Vagina (tissue), 2 donors: Measurements from ENCODE around the gene CLPTM1L.

ENCODE experiments used
- POLR2AphosphoS5 ChIP-seq, 2 donors: sonication (generic); formaldehyde crosslinking; IDR thresholded peaks; one replicate each; pipeline ENCODE4 v1.9.0; 2017; ENCODE audit warnings: antibody characterized with exemption in 2 of 2, mild to moderate bottlenecking in 2 of 2, low read depth in 1 of 2; ENCODE audit not compliant: insufficient read depth in 1 of 2
- TF ChIP-seq, protein P1 (sequence below), 3 experiments: fragments of 450-650 bp in 2 of 3; fragments of 200-600 bp in 1 of 3; sonication (generic) in 1 of 3; IDR thresholded peaks; one replicate each; pipeline ENCODE4 v1.5.1; 2017 to 2019; ENCODE audit warnings: antibody characterized with exemption in 3 of 3, mild to moderate bottlenecking in 2 of 3, moderate library complexity in 2 of 3

DNA sequence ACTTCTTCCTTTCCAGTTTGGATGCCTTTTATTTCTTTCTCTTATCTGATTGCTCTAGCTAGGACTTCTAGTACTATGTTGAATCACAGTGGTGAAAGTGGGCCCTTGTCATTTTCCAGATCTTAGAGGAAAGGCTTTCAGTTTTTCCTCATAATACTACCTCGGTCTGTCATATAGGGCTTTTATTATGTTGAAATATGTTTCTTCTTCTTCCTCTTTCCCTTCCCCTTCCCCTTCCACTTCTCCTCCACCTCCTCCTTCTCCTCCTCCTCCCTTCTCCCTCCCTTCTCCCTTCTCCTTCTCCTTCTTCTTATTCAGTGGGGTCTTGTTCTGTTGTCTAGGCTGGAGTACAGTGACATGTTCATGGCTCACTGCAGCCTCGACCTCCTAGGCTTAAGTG is 40.9 kb downstream of the CLPTM1L start:
- TF ChIP-seq POLR2AphosphoS5 (IDR thresholded peaks at IDR 0.05; ENCODE audit: insufficient read depth in 1 of 2, low read depth in 1 of 2) = no peak
- TF ChIP-seq, protein P1, sequence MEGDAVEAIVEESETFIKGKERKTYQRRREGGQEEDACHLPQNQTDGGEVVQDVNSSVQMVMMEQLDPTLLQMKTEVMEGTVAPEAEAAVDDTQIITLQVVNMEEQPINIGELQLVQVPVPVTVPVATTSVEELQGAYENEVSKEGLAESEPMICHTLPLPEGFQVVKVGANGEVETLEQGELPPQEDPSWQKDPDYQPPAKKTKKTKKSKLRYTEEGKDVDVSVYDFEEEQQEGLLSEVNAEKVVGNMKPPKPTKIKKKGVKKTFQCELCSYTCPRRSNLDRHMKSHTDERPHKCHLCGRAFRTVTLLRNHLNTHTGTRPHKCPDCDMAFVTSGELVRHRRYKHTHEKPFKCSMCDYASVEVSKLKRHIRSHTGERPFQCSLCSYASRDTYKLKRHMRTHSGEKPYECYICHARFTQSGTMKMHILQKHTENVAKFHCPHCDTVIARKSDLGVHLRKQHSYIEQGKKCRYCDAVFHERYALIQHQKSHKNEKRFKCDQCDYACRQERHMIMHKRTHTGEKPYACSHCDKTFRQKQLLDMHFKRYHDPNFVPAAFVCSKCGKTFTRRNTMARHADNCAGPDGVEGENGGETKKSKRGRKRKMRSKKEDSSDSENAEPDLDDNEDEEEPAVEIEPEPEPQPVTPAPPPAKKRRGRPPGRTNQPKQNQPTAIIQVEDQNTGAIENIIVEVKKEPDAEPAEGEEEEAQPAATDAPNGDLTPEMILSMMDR (IDR thresholded peaks at IDR 0.05) = no peak
